ENCODE results near the gene TAX1BP1. TPM values are rescaled to one million over a fixed set of nuclear protein-coding genes. Genes with fewer than 3 reads are reported as not detected.

The TAX1BP1 gene
- 100 to 1,000 TPM in 2 of 5 donors, 10 to 100 TPM in 3; 76.1 to 123 (median 93.2) TPM for polyA plus RNA-seq (ENCODE audit: insufficient read depth in 1 of 5, insufficient read length in 5 of 5, low replicate concordance in 1 of 5)
- long read RNA-seq, donor 1, transcript TAX1BP1-201 (17 exons, 2,478 nt) = major isoform, 10 of 97 reads
- long read RNA-seq, donor 1, partial matches to known transcripts = 85 of 97 reads
- long read RNA-seq, donor 1, other reads (novel, unspliced or antisense) = 0 of 97 reads
- long read RNA-seq, donor 2, transcript TAX1BP1-201 (17 exons, 2,478 nt) = major isoform, 15 of 33 reads
- long read RNA-seq, donor 2, partial matches to known transcripts = 15 of 33 reads
- long read RNA-seq, donor 2, other reads (novel, unspliced or antisense) = 0 of 33 reads
- long read RNA-seq, donor 3, transcript TAX1BP1-201 (17 exons, 2,478 nt) = major isoform, 5 of 35 reads
- long read RNA-seq, donor 3, partial matches to known transcripts = 29 of 35 reads
- long read RNA-seq, donor 3, other reads (novel, unspliced or antisense) = 0 of 35 reads
- long read RNA-seq, donor 4, transcript TAX1BP1-201 (17 exons, 2,478 nt) = major isoform, 7 of 39 reads
- long read RNA-seq, donor 4, partial matches to known transcripts = 30 of 39 reads
- long read RNA-seq, donor 4, other reads (novel, unspliced or antisense) = 0 of 39 reads
- long read RNA-seq, donor 5, transcript TAX1BP1-202 (17 exons, 2,892 nt) = minor isoform, 5 of 89 reads
- long read RNA-seq, donor 5, transcript TAX1BP1-201 (17 exons, 2,478 nt) = major isoform, 13 of 89 reads
- long read RNA-seq, donor 5, partial matches to known transcripts = 70 of 89 reads
- long read RNA-seq, donor 5, other reads (novel, unspliced or antisense) = 0 of 89 reads
- long read RNA-seq, donor 6, transcript TAX1BP1-202 (17 exons, 2,892 nt) = minor isoform, 7 of 84 reads
- long read RNA-seq, donor 6, transcript TAX1BP1-201 (17 exons, 2,478 nt) = major isoform, 17 of 84 reads
- long read RNA-seq, donor 6, partial matches to known transcripts = 54 of 84 reads
- long read RNA-seq, donor 6, other reads (novel, unspliced or antisense) = 6 of 84 reads
- long read RNA-seq, donor 7, transcript TAX1BP1-201 (17 exons, 2,478 nt) = major isoform, 11 of 83 reads
- long read RNA-seq, donor 7, partial matches to known transcripts = 69 of 83 reads
- long read RNA-seq, donor 7, other reads (novel, unspliced or antisense) = 0 of 83 reads
- long read RNA-seq, donor 8, partial matches to known transcripts = 0 of 2 reads
- long read RNA-seq, donor 8, other reads (novel, unspliced or antisense) = 0 of 2 reads

GRCh38 chr7:27739909-27740448, at the start of gene TAX1BP1:
TSS of gene TAX1BP1 (plus strand) at chr7:27740162. CDS start at chr7:27748525, 8,363 bp downstream.
- DNase-seq = peak; percentile 95 to 96

GRCh38 chr7:27690649-27691048, 49.3 kb upstream of the TAX1BP1 start:
- DNase-seq = no peak

- DNase-seq = no peak
Measured at GRCh38 chr7:27693794-27694193, 46.2 kb upstream of the TAX1BP1 start.

- DNase-seq = no peak
Measured at GRCh38 chr7:27695096-27695495, 44.9 kb upstream of the TAX1BP1 start.

GRCh38 chr7:27697861-27698430, 42.0 kb upstream of the TAX1BP1 start:
- DNase-seq = no peak

GRCh38 chr7:27699751-27700150, 40.2 kb upstream of the TAX1BP1 start:
- DNase-seq = no peak

- DNase-seq = no peak
Measured at GRCh38 chr7:27700501-27700900, 39.5 kb upstream of the TAX1BP1 start.

- no peak for DNase-seq
Measured at GRCh38 chr7:27703181-27703580, 36.8 kb upstream of the TAX1BP1 start.

GRCh38 chr7:27704422-27705199, 35.4 kb upstream of the TAX1BP1 start:
- no peak for DNase-seq

- DNase-seq = no peak
Measured at GRCh38 chr7:27705200-27705594, 34.8 kb upstream of the TAX1BP1 start.

- DNase-seq = no peak
Measured at GRCh38 chr7:27708485-27708884, 31.5 kb upstream of the TAX1BP1 start.

GRCh38 chr7:27709137-27710075, 30.6 kb upstream of the TAX1BP1 start:
- DNase-seq = no peak

GRCh38 chr7:27712217-27712616, 27.7 kb upstream of the TAX1BP1 start:
- DNase-seq = no peak

- DNase-seq = no peak
Measured at GRCh38 chr7:27714831-27715444, 25.0 kb upstream of the TAX1BP1 start.

- no peak for DNase-seq
Measured at GRCh38 chr7:27723085-27723484, 16.9 kb upstream of the TAX1BP1 start.

GRCh38 chr7:27727058-27727457, 12.9 kb upstream of the TAX1BP1 start:
- no peak for DNase-seq

- no peak for DNase-seq
Measured at GRCh38 chr7:27730112-27730511, 9.8 kb upstream of the TAX1BP1 start.

- DNase-seq = no peak
Measured at GRCh38 chr7:27734583-27734982, 5.4 kb upstream of the TAX1BP1 start.

GRCh38 chr7:27735165-27735564, 4.8 kb upstream of the TAX1BP1 start:
- DNase-seq = no peak

All from right lung (tissue), 10 donors.